GM19099 (cell line): ENCODE results near the gene VAC14.

Experiments
- POLR2A ChIP-seq: IDR thresholded peaks from 3 replicates; pipeline ENCODE4 v1.6.1; 2011; ENCODE audit warnings: low read depth; ENCODE audit not compliant: insufficient read length; ENCODE audit errors: extremely low read depth

VAC14 gene

GRCh38 chr16:70691223-70692129 lies 109.5 kb downstream of the VAC14 start:
- TF ChIP-seq POLR2A: no peak

GRCh38 chr16:70689970-70690891 lies 110.7 kb downstream of the VAC14 start:
- TF ChIP-seq POLR2A: no peak

GRCh38 chr16:70689035-70689969 lies 111.7 kb downstream of the VAC14 start:
- TF ChIP-seq POLR2A: no peak

- TF ChIP-seq POLR2A: no peak
These were observed 112.7 kb downstream of the VAC14 start for GRCh38 chr16:70688246-70688742.

- no peak for TF ChIP-seq POLR2A
These were observed 113.2 kb downstream of the VAC14 start for GRCh38 chr16:70687671-70688245.

- no peak for TF ChIP-seq POLR2A
These were observed 113.9 kb downstream of the VAC14 start for GRCh38 chr16:70687102-70687511.

- TF ChIP-seq POLR2A: no peak
These were observed 114.4 kb downstream of the VAC14 start for GRCh38 chr16:70686376-70687101.

- no peak for TF ChIP-seq POLR2A
These were observed 115.0 kb downstream of the VAC14 start, which contains the start of gene MTSS2 for GRCh38 chr16:70685938-70686375. MTSS2 (minus strand) TSS chr16:70686053; CDS start chr16:70685791, 262 bp downstream.

- no peak for TF ChIP-seq POLR2A
These were observed 115.7 kb downstream of the VAC14 start for GRCh38 chr16:70685061-70685937.

- TF ChIP-seq POLR2A: no peak
These were observed 116.6 kb downstream of the VAC14 start for GRCh38 chr16:70684146-70685060.

GRCh38 chr16:70683146-70683944 lies 117.6 kb downstream of the VAC14 start:
- no peak for TF ChIP-seq POLR2A
